ACC112 (cell line): ENCODE measurements around the gene MYH7B.

ENCODE experiments used
- H2AFZ ChIP-seq: fragments of 200-600 bp; sonication (generic); one replicate; pipeline ENCODE4 v1.6.0; 2017; ENCODE audit warnings: antibody characterized with exemption, low read length; ENCODE audit not compliant: unreplicated experiment
- H3K27ac ChIP-seq: fragments of 200-600 bp; sonication (generic); 2 replicates; pipeline ENCODE4 v1.5.1; 2014; ENCODE audit warnings: low read depth, mild to moderate bottlenecking, antibody characterized with exemption, low read length, moderate library complexity
- H3K27me3 ChIP-seq: fragments of 200-600 bp; sonication (generic); 2 replicates; pipeline ENCODE4 v1.6.1; 2014; ENCODE audit warnings: mild to moderate bottlenecking, antibody characterized with exemption, low read length, moderate library complexity, mixed read lengths; ENCODE audit not compliant: insufficient read depth
- H3K36me3 ChIP-seq: fragments of 200-600 bp; sonication (generic); 2 replicates; pipeline ENCODE4 v1.6.1; 2016; ENCODE audit warnings: mild to moderate bottlenecking, antibody characterized with exemption, low read length, moderate library complexity, mixed read lengths; ENCODE audit not compliant: insufficient read depth
- H3K4me1 ChIP-seq: fragments of 200-600 bp; sonication (generic); one replicate; pipeline ENCODE4 v1.6.1; 2016; ENCODE audit warnings: low read length, mixed read lengths; ENCODE audit not compliant: insufficient read depth, unreplicated experiment, control insufficient read depth
- H3K4me3 ChIP-seq: fragments of 200-600 bp; sonication (generic); 2 replicates; pipeline ENCODE4 v1.5.1; 2014; ENCODE audit warnings: mild to moderate bottlenecking, low read depth, low read length
- H3K79me2 ChIP-seq: fragments of 200-600 bp; sonication (generic); one replicate; pipeline ENCODE4 v1.6.0; 2016; ENCODE audit warnings: low read length; ENCODE audit not compliant: control insufficient read depth, unreplicated experiment, insufficient read depth

MYH7B gene

DNA sequence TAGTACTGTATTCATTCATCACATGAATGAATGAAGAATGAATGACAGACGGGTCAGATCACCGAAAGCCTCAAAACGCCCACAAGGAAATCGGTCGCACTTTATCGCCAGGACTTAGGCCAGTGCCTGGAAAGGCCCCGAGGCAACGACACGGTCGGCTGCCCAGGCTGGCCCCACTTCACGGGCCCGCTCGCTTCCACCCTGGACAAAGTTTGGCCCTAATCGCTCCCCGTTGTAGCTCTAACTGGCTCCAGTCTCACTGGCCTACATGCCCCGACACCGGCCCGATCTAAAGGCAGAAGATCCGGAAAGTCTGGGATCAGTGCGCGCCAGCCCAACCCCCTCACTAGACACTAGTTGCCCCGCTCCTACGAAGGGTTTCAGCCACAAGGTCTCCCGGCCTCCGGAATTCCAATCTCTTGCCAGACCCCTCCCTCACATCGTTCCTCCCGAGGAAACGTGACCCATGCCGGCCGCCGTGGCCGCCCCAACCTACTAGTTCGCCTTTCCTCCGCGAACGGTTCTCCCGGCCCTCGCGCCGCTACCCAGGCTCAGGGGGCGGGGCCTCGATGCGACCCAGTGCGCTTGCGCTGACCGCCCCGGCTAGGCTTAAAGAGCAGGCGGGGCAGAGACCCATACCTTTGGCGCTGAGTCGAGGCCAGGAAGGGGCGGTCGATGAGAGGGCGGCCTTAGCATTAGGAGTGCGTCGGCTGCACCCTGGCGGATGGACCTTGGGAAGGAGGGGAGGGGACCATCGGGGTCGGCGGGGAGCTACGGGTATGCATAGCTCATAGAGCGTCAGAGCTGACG lies at the start of gene MYH7B, which contains the start of gene GSS:
TSS of gene MYH7B (plus strand) at position 638 of the 810 bp plus-strand sequence. CDS start 22,138 bp downstream, outside the sequence.
TSS of gene GSS (minus strand) at position 576 of the 810 bp plus-strand sequence. CDS start 3,954 bp downstream, outside the sequence.
- Histone ChIP-seq H3K4me1 (peaks cover 7% of the 10 kb centered on the region), H2AFZ (peak within 1 kb of the TSS; percentile 86), H3K4me3 (peak within 1 kb of the TSS; percentile 86), H3K79me2 (peaks cover 24% of the 10 kb centered on the region), H3K27me3 (no peaks in the 10 kb centered on the region), H3K27ac (peak within 1 kb of the TSS; percentile 57), H3K36me3 (no peaks in the 10 kb centered on the region)

DNA sequence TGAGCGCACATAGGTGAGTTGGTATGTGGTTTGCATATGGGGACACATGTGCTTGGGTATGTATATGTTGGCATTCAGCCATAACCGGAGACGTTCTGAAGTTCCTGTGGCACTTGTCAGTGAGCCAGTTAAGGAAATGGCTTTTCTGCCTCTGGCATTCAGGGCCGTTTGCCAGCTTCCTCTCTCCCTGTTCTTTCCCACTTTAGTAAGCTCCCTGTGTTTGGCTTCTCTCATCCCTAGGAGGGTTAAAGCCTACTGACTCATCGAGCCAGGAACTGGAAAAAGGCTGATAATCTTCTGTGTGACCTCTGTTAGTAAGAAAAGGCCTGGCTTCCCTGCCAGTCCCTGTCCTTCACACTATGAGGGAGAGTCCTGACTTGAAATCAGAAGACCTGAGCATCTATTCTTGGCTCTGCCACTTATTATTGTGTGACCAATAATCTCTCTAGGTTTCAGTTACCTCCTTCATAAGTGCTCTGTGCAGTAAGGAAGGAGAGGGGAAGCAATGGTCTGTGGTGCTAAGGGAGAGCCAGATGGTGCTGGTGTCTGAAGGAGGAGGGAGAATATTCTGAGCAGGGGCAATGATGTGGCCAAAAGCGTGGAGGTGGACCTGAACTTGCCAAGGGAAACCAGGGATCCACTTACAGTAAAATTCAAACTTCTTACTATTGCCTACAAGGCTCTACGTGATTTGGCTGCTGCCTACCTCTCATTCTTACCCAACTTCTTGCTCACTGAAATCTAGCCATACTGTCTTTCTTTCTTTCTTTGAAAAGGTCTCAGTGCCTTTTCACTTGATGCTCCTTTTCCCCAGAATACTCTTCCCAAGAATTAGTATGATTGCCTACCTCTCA lies 47.8 kb upstream of the MYH7B start:
- no peaks in the 10 kb centered on the region for H3K27me3 ChIP-seq
- no peak overlapping the region for H2AFZ ChIP-seq
- H3K27ac ChIP-seq: peak overlapping the region; percentile 74
- peaks cover 22% of the 10 kb centered on the region for H3K4me1 ChIP-seq
- peak overlapping the region; percentile 20; the same call in 1 of the 2 replicates for H3K4me3 ChIP-seq
- no peaks in the 10 kb centered on the region for H3K36me3 ChIP-seq
- H3K79me2 ChIP-seq: no peaks in the 10 kb centered on the region

DNA sequence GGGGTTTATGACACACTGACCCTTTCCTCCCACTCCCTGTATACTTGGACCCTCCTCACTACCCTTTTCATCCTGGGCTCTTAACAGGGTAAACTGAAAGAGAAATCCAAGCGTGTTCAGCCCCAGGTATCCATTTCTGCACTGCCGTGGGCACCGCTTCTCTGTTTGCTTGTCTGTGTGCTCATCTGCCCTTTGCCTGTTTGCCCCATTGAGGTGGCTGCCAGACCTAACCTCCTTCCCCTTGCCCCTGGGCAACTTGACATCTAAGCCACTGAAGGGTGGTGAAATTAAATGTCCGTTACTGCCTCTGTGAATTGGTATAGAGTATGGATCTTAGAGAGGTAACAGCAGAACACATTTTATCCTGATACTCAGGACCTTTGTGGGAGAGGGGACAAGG lies 40.5 kb upstream of the MYH7B start:
- no peak overlapping the region for H2AFZ ChIP-seq
- H3K36me3 ChIP-seq: peaks cover 4% of the 10 kb centered on the region; the same call in 1 of the 2 replicates
- no peak overlapping the region for H3K4me3 ChIP-seq
- H3K27ac ChIP-seq: no peak overlapping the region
- H3K27me3 ChIP-seq: no peaks in the 10 kb centered on the region
- H3K4me1 ChIP-seq: no peaks in the 10 kb centered on the region
- no peaks in the 10 kb centered on the region for H3K79me2 ChIP-seq

DNA sequence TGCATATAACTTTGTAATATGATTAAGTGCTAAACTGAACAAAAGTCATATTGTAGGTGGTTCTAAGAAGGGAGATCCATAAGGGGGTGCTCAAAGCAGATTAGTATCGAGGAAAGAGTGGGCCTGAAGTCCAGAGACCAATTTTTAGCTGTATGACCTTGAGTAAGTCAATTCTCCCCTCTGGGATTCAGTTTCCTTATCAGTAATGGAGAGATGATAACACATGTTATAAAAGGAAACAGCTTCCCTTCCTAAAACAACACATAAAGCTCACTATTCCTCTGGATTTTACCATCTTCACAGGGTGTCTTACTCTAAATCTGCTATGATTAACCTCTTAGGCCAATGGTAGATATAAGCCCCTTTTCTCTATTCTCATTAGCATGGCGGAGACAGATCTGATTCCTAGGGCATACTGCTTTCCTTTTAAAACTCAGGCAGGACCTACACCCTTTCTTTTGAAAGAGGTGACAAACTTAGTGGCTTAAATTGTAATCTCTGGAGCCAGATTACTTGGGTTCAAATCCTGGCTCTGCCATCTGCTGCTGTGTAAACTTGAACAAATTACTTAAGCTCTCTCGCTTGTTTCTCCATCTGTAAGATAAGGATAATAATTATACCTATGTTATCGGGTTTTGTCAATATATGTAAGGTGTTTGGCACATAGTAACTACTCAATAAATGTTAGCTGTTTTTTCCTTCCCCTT lies 39.8 kb upstream of the MYH7B start:
- no peak overlapping the region for H2AFZ ChIP-seq
- no peak overlapping the region for H3K4me3 ChIP-seq
- H3K4me1 ChIP-seq: no peaks in the 10 kb centered on the region
- H3K36me3 ChIP-seq: peaks cover 8% of the 10 kb centered on the region; the same call in 1 of the 2 replicates
- H3K27ac ChIP-seq: no peak overlapping the region
- H3K79me2 ChIP-seq: no peaks in the 10 kb centered on the region
- H3K27me3 ChIP-seq: no peaks in the 10 kb centered on the region

DNA sequence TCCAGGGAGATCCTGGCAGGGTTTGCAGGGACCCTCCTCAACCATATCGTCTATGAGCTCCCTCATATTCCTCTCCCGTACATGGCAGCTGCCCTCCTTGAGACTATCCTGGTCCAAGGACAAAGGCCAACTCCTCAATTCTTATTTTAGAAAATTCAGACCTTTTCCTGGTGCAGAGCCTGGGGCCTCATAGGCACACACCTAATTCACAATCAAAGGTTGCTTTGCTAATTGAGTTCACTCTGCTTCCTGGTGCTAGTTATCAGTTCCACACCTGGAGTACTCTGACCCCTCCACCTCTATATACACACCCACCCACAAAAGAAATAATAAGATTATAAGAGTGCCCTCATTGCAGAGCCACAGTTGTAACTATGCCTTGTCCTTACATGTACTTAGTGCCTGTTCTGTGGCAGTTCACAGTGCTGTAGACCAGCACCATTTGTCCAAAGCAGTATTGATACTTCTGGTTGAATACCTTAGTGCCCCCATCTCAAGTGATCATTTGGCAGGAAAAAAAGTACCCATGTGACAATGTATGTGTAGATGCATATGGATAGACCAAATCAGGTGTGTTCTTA lies 38.8 kb upstream of the MYH7B start:
- H2AFZ ChIP-seq: no peak overlapping the region
- no peak overlapping the region for H3K27ac ChIP-seq
- H3K79me2 ChIP-seq: no peaks in the 10 kb centered on the region
- H3K4me1 ChIP-seq: peaks cover 9% of the 10 kb centered on the region
- no peak overlapping the region for H3K4me3 ChIP-seq
- no peaks in the 10 kb centered on the region for H3K27me3 ChIP-seq
- H3K36me3 ChIP-seq: peaks cover 8% of the 10 kb centered on the region; the same call in 1 of the 2 replicates

DNA sequence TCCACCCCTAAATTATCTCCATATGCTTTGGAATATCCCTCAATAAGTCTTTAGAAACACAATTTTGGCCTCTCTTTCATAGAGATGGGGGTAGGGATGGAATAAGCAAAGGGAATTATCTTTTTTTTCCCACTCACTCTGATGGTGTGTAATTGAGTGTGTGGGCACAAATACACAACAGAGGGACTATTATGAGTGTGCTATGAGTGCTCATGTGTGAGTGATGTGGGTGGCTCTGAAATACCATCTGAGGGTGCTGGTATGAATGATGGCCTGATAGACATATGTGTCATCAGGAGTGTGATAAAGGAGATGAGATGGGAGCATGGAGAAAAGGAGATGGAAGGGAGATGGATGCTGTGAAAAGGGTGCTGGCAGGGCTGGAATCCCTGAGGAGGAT lies 35.6 kb upstream of the MYH7B start:
- H3K79me2 ChIP-seq: no peaks in the 10 kb centered on the region
- H3K36me3 ChIP-seq: peaks cover 15% of the 10 kb centered on the region; the same call in 1 of the 2 replicates
- H3K4me3 ChIP-seq: no peak overlapping the region
- no peaks in the 10 kb centered on the region for H3K27me3 ChIP-seq
- no peak overlapping the region for H2AFZ ChIP-seq
- H3K4me1 ChIP-seq: peaks cover 25% of the 10 kb centered on the region
- H3K27ac ChIP-seq: no peak overlapping the region

DNA sequence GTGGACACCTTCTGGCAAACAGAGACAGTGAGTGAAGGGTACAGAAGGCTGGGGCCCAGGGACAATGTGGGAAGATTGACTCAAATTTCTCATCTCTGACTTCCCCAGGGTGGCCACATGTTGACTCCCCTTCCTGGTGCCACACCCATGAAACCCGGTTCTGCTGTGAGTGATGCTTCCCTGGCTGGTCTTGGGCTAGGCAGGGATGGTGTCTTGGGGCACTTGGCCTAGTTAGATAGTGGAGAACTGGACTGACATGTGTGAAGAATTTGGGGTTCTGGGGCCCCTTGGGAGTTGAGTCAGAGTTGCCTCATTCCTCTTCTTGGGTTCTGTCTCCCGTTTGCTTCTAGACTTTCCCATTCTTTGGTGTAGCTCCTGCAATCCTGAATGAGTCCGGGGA lies 34.2 kb upstream of the MYH7B start:
- Histone ChIP-seq H3K4me1 (peaks cover 25% of the 10 kb centered on the region), H3K27me3 (no peaks in the 10 kb centered on the region), H3K79me2 (no peaks in the 10 kb centered on the region), H3K36me3 (peaks cover 23% of the 10 kb centered on the region; the same call in 1 of the 2 replicates), H3K4me3 (no peak overlapping the region), H3K27ac (peak overlapping the region; percentile 5), H2AFZ (no peak overlapping the region)

DNA sequence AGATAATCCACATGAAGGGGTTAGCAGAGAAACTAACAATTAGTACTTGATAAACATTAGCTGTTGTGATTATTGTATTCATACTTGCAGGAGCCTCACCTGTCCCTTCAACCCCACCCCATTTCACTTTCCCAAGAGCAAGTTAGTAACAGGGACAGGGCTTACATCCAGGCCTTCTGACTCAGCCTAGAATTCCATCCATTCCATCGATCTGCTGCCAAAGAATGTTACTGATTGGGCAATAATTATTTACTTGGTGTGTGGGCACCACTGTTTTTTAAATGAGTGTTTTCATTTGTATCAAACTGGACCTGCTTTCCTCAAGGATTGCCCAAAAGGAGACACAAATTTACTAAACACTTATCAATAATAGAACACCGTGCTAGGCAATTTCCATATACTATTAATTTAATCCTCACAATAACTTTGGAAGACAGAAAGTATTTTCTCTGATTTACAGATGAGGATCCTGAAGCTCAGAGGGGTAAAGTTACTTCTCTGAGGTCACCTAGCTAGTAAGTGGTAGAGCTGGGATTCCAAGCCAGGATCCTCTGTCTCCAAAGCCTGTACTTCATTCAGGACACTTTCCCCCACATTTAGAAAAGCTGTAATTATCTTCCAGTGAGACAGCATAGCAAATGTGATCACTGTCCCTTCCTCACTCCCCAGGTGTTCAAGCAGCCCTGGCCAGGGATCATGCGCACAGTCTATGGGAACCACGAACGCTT lies 32.9 kb upstream of the MYH7B start:
- Histone ChIP-seq H3K27me3 (no peaks in the 10 kb centered on the region), H3K4me1 (peaks cover 25% of the 10 kb centered on the region), H3K36me3 (peaks cover 23% of the 10 kb centered on the region; the same call in 1 of the 2 replicates), H3K4me3 (no peak overlapping the region), H3K79me2 (no peaks in the 10 kb centered on the region), H2AFZ (no peak overlapping the region), H3K27ac (peak overlapping the region; percentile 41)

DNA sequence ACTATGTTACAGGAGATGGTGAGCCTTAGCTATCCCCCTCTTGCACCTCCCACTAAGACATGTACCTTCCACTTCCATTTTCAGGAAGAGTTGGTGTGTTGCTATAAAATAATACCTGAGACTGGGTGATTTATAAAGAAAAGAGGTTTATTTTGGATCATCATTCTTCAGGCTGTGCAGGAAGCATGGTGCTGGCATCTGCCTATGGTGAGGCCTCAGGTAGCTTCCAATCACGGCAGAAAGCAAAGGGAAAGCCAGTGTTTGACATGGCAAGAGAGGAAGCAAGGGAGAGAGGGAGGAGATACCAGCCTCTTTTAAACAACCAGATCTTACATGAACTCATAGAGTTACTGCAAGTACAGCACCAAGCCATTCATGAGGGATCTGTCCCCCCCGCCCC lies 32.3 kb upstream of the MYH7B start:
- Histone ChIP-seq H3K79me2 (no peaks in the 10 kb centered on the region), H3K27me3 (no peaks in the 10 kb centered on the region), H3K4me1 (peaks cover 25% of the 10 kb centered on the region), H3K36me3 (peaks cover 23% of the 10 kb centered on the region; the same call in 1 of the 2 replicates), H3K4me3 (no peak overlapping the region), H2AFZ (no peak overlapping the region), H3K27ac (peak overlapping the region; percentile 41)
